Epithelial cell of esophagus (primary cell): ENCODE results near the gene HAPLN3.

ENCODE experiments used
- DNase-seq: peaks from one replicate; pipeline ENCODE4 v3.0.0; 2010; ENCODE audit warnings: low read depth
- H3K4me3 ChIP-seq: 2 replicates; pipeline ENCODE4 v1.5.1; 2011; ENCODE audit warnings: mild to moderate bottlenecking, low read length, control low read depth
- TF ChIP-seq, protein P1 (sequence below): IDR thresholded peaks from 2 replicates; pipeline ENCODE4 v1.5.1; 2011; ENCODE audit warnings: low read depth, mild to moderate bottlenecking, low read length, control low read depth, inconsistent platforms; ENCODE audit not compliant: insufficient read depth; ENCODE audit errors: missing control alignments

Gene HAPLN3

DNA sequence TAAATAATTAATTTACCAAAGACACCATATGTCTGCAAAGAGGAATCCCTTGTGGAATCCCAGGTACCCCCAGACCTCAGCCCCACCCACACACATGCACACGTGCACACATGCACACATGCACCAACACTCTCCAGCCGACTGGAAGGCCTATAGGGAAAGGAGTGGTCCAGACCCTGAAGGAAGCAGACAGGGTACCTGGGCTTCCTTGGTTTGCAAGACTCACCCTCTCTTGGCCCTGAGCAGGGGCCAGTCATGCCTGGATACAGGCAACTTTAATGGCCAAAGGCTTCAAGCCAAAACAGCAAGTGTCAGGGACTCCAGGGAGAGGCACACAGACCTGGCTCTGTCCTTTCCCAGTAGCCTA lies 8.9 kb upstream of the HAPLN3 start:
- no peak for DNase-seq
- H3K4me3 ChIP-seq = no peak overlapping the region
- TF ChIP-seq, protein P1, sequence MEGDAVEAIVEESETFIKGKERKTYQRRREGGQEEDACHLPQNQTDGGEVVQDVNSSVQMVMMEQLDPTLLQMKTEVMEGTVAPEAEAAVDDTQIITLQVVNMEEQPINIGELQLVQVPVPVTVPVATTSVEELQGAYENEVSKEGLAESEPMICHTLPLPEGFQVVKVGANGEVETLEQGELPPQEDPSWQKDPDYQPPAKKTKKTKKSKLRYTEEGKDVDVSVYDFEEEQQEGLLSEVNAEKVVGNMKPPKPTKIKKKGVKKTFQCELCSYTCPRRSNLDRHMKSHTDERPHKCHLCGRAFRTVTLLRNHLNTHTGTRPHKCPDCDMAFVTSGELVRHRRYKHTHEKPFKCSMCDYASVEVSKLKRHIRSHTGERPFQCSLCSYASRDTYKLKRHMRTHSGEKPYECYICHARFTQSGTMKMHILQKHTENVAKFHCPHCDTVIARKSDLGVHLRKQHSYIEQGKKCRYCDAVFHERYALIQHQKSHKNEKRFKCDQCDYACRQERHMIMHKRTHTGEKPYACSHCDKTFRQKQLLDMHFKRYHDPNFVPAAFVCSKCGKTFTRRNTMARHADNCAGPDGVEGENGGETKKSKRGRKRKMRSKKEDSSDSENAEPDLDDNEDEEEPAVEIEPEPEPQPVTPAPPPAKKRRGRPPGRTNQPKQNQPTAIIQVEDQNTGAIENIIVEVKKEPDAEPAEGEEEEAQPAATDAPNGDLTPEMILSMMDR = no peak

DNA sequence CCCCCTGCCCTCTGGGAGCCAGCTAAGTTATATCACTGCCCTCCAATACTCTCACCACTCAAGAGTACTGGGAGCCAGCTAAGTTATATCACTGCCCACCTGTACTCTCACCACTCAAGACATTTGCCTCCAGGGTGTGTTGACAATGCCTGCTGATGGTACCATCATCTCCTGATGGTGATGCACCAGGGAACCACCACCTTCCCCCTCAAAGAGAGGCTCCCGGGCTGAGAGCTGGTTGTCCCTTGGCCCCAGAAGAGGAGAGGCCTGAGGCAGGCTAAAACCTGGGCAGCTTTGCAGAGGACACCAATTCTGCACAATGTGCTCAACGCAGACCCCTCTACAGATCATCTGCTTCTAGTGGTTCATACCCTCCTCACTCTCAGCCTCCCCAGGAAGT lies 7.5 kb upstream of the HAPLN3 start:
- TF ChIP-seq, protein P1 = no peak
- no peak overlapping the region for H3K4me3 ChIP-seq
- DNase-seq = no peak

DNA sequence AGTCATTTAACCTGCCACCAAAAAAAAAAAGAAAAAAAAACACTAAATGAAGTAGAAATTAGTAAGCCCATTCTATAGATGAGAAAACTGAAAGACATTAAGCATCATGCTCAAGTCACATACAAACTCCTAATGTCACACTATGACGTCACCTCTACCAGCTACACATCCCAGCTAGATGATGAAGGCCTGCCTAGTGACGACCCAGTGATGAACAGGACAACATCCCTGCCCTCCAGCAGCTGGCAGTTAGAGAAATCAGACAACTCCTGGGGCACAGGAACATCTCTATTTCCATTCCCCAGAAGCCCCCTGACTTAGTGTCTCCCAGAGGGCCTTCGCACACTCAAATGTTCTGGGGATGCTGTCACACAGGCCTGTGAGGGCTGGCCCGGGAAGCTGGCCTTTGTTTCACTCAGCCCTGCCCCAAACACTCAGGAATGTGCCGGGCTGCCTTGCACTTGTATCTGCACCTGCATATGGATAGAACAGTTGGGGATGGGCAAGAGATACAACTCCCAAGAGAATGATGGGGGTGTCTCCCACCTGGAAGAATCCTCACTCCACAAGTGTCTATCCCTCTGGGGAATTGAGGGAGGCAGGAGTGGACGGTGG lies 7.0 kb upstream of the HAPLN3 start:
- peak; percentile 41 for DNase-seq
- H3K4me3 ChIP-seq = no peak overlapping the region
- TF ChIP-seq, protein P1 = no peak

DNA sequence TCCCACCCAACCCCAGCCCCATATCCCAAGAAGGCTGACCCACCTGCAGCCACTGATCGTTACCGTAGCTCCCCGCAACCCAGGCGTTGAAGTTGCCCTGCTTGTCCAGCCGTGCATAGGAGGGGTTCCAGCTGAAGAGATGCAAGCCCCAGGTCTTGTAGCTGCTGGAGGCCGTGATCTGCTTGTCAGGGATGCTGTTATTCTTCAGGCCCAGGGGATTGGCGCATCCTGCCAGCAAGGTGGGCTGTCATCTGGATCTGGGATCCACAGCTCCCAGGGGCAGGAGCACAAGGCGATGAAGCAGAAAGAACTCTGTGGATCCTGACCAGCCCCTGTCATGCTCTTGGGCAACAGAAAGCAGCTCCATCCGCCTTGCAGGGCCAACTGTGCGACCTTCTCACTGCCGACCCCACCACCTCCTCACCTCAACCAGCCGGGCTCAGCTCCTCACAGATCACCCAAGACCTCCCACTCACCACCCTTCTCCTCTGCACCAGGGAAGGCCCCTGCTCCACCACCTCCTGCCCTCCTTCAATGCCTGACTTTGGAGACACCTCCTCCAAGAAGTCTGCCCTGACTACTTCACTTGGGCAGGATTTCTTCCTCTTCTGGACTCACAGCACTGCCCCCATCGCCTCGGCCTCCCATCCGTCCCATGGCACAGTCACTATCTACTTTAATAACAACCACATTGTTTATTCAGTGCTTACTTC lies 6.3 kb upstream of the HAPLN3 start:
- no peak for DNase-seq
- no peak overlapping the region for H3K4me3 ChIP-seq
- TF ChIP-seq, protein P1 = no peak

DNA sequence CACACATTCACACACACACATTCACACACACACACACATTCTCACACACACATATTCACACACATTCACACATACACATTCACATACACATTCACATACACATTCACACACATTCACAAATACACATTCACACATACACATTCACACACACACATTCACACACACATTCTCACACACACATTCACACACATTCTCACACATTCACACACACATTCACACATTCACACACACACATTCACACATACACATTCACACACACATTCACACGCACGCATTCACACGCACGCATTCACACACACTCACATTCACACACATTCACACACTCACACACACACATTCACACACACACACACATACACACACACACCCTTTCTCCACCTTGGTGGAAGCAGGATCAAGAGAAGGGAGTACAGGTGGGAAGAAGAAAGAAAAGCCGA lies 5.7 kb upstream of the HAPLN3 start:
- TF ChIP-seq, protein P1 = no peak
- no peak overlapping the region for H3K4me3 ChIP-seq
- no peak for DNase-seq

DNA sequence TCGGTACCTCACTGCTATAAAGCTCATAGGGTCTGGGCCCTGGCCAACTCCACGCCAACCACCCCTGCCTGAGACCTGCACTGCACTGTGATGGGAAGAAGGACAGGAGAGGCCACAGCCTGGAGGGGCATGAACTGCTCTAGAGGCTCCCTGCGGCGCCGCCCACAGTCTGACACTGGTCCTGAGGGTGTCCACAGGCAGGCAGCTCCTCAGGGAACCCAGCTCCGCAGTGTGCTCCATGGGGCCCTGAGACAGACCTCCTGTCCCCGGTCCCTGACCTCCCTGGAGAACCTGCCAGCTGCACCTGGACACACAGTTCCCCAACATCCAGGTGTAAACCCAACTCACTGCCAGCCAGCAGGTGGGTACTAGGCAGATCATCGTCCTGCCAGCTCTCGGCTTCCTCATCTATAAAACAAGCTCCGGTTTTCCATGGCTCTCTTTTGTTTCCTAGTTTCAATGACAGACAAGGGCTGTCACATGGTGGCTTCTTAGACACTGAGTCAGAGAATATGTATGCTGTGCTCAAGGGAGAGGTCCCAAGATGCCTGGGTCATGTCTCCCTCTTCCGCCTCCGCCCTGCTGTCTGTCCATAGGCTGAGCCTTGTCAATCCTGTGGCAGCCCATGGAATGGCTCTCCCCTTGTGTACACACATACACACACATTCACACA lies 5.1 kb upstream of the HAPLN3 start:
- TF ChIP-seq, protein P1 = no peak
- DNase-seq = peak; percentile 76

More for the DNA sequence above, 5.1 kb upstream of the HAPLN3 start:
- H3K4me3 ChIP-seq = no peak overlapping the region
